Uterus (tissue), 2 donors: ENCODE measurements around the gene GATA6.

Experiments used
- CTCF ChIP-seq, 4 experiments: fragments of 200-600 bp in 2 of 4; fragments of 450-650 bp in 2 of 4; sonication (generic) in 2 of 4; IDR thresholded peaks; one replicate each; pipeline ENCODE4 v1.5.1; 2016 to 2019; ENCODE audit warnings: antibody characterized with exemption in 4 of 4, mild to moderate bottlenecking in 2 of 4, moderate library complexity in 1 of 4
- POLR2A ChIP-seq, 2 donors: fragments of 450-650 bp; IDR thresholded peaks; one replicate each; pipeline ENCODE4 v1.6.1; 2016; ENCODE audit warnings: antibody characterized with exemption in 2 of 2, mild to moderate bottlenecking in 1 of 2, moderate library complexity in 1 of 2

- TF ChIP-seq CTCF (IDR thresholded peaks at IDR 0.05) (no peak), POLR2A (IDR thresholded peaks at IDR 0.05) (no peak)
Observed at GRCh38 chr18:22233266-22233665, 63.9 kb downstream of the GATA6 start.
